ENCODE data around the gene TMEM218. TPM values are rescaled to one million over a fixed set of nuclear protein-coding genes. Genes with fewer than 3 reads are reported as not detected.

Gene TMEM218
- total RNA-seq, 2 donors from 2014 or later = 17.9 to 18.2 TPM

- Mint-ChIP-seq H3K36me3 (ENCODE audit: low read depth) (no peaks in the 10 kb centered on the region), H3K9me3 (no peaks in the 10 kb centered on the region), H3K27me3 (ENCODE audit: insufficient read depth) (peaks cover 14% of the 10 kb centered on the region), H3K27ac (no peak overlapping the region), H3K4me1 (peaks cover 1% of the 10 kb centered on the region), H3K4me3 (no peak overlapping the region)
- DNase-seq = peak; percentile 24
- no peaks in the 10 kb centered on the region for H3K9me3 ChIP-seq (ENCODE audit: control insufficient read depth, low read length)
- WGBS, 2 experiments (ENCODE audit: insufficient coverage in 1 of 2, insufficient read length in 1 of 2) = 93% methylated on average over 6 of the region's 6 CpGs; no CpG with 5 or more reads in 1 of the 2 experiments
- no peaks in the 10 kb centered on the region for H3K4me1 ChIP-seq (ENCODE audit: control insufficient read depth, insufficient read depth, low read length)
- no peaks in the 10 kb centered on the region for H3K36me3 ChIP-seq (ENCODE audit: control insufficient read depth, insufficient read depth, low read length)
- TF ChIP-seq, protein P1, sequence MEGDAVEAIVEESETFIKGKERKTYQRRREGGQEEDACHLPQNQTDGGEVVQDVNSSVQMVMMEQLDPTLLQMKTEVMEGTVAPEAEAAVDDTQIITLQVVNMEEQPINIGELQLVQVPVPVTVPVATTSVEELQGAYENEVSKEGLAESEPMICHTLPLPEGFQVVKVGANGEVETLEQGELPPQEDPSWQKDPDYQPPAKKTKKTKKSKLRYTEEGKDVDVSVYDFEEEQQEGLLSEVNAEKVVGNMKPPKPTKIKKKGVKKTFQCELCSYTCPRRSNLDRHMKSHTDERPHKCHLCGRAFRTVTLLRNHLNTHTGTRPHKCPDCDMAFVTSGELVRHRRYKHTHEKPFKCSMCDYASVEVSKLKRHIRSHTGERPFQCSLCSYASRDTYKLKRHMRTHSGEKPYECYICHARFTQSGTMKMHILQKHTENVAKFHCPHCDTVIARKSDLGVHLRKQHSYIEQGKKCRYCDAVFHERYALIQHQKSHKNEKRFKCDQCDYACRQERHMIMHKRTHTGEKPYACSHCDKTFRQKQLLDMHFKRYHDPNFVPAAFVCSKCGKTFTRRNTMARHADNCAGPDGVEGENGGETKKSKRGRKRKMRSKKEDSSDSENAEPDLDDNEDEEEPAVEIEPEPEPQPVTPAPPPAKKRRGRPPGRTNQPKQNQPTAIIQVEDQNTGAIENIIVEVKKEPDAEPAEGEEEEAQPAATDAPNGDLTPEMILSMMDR (conservative IDR thresholded peaks at IDR 0.05) = no peak
- peak overlapping the region; percentile 26 for H3K27ac ChIP-seq (ENCODE audit: low read depth, low read length)
- no peaks in the 10 kb centered on the region for H3K27me3 ChIP-seq (ENCODE audit: control insufficient read depth, insufficient read depth, low read length, poor library complexity, severe bottlenecking)
- no peak overlapping the region for H3K4me3 ChIP-seq (ENCODE audit: low read length)
- no peak overlapping the region for H3K9ac ChIP-seq (ENCODE audit: extremely low read depth, low read length, poor library complexity, severe bottlenecking)
Observed at GRCh38 chr11:125155100-125155444, 43.6 kb upstream of the TMEM218 start.

- no peaks in the 10 kb centered on the region for H3K36me3 ChIP-seq (ENCODE audit: control insufficient read depth, insufficient read depth, low read length)
- Mint-ChIP-seq H3K27ac (no peak overlapping the region), H3K9me3 (no peaks in the 10 kb centered on the region), H3K4me1 (peaks cover 1% of the 10 kb centered on the region), H3K27me3 (ENCODE audit: insufficient read depth) (peaks cover 14% of the 10 kb centered on the region), H3K36me3 (ENCODE audit: low read depth) (no peaks in the 10 kb centered on the region), H3K4me3 (no peak overlapping the region)
- H3K27ac ChIP-seq (ENCODE audit: low read depth, low read length) = peak overlapping the region; percentile 26
- H3K9ac ChIP-seq (ENCODE audit: extremely low read depth, low read length, poor library complexity, severe bottlenecking) = no peak overlapping the region
- no peaks in the 10 kb centered on the region for H3K27me3 ChIP-seq (ENCODE audit: control insufficient read depth, insufficient read depth, low read length, poor library complexity, severe bottlenecking)
- H3K4me3 ChIP-seq (ENCODE audit: low read length) = no peak overlapping the region
- DNase-seq = peak; percentile 53
- TF ChIP-seq, protein P1 (conservative IDR thresholded peaks at IDR 0.05) = no peak
- no peaks in the 10 kb centered on the region for H3K9me3 ChIP-seq (ENCODE audit: control insufficient read depth, low read length)
- no peaks in the 10 kb centered on the region for H3K4me1 ChIP-seq (ENCODE audit: control insufficient read depth, insufficient read depth, low read length)
- 57 to 74% methylated on average over 4 to 7 of the region's 7 CpGs for WGBS, 2 experiments (ENCODE audit: insufficient coverage in 1 of 2, insufficient read length in 1 of 2)
Observed at GRCh38 chr11:125154378-125155099, 43.1 kb upstream of the TMEM218 start.

DNA sequence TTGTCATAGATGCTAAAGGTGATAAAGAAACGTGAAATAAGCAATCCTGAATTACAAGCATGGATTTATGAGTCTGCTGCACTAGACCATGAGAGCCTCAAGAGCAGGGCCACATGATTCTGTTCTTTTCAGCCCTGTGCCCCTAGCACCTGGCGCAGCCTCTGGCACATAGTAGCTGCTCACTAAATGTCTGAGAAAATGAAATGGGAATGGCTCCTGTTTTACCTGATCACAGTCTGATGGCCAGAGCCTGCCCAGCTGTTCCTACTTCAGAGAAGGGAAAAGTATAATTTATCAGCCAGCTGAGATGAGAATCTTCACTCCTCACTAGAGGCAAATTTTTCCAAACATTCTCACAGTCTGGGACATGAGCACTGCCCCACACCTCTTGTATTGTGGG, 42.4 kb upstream of the TMEM218 start:
- H3K9me3 ChIP-seq (ENCODE audit: control insufficient read depth, low read length) = no peaks in the 10 kb centered on the region
- Mint-ChIP-seq H3K4me3 (no peak overlapping the region), H3K4me1 (no peaks in the 10 kb centered on the region), H3K9me3 (no peaks in the 10 kb centered on the region), H3K27ac (no peak overlapping the region), H3K36me3 (ENCODE audit: low read depth) (no peaks in the 10 kb centered on the region), H3K27me3 (ENCODE audit: insufficient read depth) (peaks cover 19% of the 10 kb centered on the region)
- H3K27ac ChIP-seq (ENCODE audit: low read depth, low read length) = peak overlapping the region; percentile 3
- TF ChIP-seq, protein P1 (conservative IDR thresholded peaks at IDR 0.05) = no peak
- DNase-seq = peak; percentile 23
- H3K27me3 ChIP-seq (ENCODE audit: control insufficient read depth, insufficient read depth, low read length, poor library complexity, severe bottlenecking) = no peaks in the 10 kb centered on the region
- no peak overlapping the region for H3K9ac ChIP-seq (ENCODE audit: extremely low read depth, low read length, poor library complexity, severe bottlenecking)
- WGBS, 2 experiments (ENCODE audit: insufficient coverage in 1 of 2, insufficient read length in 1 of 2) = 89 to 100% methylated on average over 2 of the region's 2 CpGs
- no peak overlapping the region for H3K4me3 ChIP-seq (ENCODE audit: low read length)
- H3K4me1 ChIP-seq (ENCODE audit: control insufficient read depth, insufficient read depth, low read length) = no peaks in the 10 kb centered on the region
- no peaks in the 10 kb centered on the region for H3K36me3 ChIP-seq (ENCODE audit: control insufficient read depth, insufficient read depth, low read length)

Data from endodermal cell (in vitro differentiated cells).